ENCODE measurements around the gene WDR37. TPM values are rescaled to one million over a fixed set of nuclear protein-coding genes. Genes with fewer than 3 reads are reported as not detected.
"Not testable (repeated sequence)": the region's sequence is repeated elsewhere in the genome, so short reads cannot be mapped to it uniquely, and the experiment has no call there.

Gene WDR37
- polyA plus RNA-seq, 12 donors: 7.6 to 13.3 (median 10.6) TPM; not detected in 1

DNA sequence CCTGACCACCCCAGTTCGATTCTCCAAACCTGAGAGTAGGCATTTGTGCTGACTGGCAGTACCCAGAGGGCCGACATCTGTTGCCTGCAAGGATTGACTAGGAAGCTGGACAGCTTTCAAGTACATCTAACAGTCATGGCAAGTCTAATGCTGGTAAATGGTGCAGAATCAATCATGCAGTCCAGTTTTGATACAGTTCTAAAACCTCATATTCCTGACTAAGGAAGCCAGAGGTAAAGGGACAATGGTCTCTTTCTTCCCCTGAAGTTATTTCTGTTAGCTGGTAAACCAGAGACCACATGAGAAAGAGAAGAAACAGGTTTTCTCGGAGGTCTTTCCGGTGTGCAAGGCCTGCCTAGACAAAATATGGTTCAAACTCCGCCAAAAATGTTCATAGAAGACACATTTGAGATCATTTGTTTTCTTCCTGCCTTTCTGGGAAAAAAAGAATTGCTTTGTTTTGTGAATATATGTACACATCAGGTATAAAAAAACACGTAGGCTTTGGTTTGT lies 97.1 kb downstream of the WDR37 start:
- DNase-seq: no peak

DNA sequence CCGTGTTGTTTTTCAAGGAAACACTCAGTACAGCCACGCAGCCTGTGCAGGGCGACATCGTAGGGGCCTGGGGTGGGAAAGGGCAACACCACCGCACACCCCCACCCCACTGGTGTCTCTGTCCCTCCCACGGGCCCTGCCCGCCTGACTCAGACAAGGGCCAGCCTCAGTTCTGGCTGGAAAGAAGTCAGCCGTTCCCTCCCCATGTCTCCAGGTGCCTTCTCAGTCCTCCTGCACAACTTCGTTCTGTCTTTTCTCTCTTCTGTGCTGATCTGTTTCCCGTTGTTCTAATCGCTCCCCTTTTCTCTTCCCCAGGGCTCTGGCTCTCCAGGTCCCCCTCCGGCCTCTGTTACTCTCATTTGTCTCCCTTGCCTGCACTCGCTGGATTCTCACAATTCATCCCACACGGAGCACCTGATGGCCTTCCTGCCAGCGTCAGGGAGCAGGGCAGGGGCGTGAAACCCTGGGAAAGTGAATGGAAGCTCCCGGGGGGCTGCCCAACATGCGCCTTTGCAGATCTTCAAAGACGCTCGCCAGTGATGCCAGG lies 97.7 kb downstream of the WDR37 start:
- DNase-seq: no peak

DNA sequence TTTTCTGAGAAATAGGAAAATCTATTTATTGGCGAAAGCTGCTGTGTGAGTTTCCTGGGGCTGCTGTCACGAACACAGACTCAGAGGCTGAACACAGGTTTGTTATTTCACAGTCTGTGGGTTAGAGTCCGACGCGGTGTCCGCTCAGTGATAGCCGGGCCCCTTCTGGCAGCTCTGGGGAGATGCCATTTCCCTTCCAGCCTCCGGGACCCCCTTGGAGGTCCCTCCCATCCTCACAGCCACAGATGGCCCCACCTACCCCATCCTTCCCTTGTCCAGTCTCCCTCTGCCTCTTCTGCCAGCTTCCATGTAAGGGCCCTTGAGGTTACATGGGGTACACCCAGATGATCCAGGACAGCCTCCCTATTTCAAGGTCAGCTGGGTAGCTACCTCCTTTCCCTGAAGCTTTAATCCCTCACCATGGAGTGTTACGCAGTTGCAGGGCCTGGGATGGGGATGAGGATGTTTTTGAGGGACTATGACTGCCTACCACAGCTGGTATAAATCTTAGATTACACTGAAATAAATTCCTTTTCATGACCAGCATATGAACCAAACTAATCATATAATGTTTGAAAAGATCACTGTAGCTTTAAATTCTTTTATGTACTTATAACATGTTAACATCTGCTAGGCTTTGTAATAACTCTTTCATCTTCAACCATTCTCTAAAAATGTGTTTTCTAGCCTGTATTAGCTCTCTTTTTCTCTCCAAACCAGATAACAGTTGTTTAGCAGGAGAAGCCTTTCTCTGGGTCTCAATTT lies 98.5 kb downstream of the WDR37 start:
- DNase-seq: no peak

DNA sequence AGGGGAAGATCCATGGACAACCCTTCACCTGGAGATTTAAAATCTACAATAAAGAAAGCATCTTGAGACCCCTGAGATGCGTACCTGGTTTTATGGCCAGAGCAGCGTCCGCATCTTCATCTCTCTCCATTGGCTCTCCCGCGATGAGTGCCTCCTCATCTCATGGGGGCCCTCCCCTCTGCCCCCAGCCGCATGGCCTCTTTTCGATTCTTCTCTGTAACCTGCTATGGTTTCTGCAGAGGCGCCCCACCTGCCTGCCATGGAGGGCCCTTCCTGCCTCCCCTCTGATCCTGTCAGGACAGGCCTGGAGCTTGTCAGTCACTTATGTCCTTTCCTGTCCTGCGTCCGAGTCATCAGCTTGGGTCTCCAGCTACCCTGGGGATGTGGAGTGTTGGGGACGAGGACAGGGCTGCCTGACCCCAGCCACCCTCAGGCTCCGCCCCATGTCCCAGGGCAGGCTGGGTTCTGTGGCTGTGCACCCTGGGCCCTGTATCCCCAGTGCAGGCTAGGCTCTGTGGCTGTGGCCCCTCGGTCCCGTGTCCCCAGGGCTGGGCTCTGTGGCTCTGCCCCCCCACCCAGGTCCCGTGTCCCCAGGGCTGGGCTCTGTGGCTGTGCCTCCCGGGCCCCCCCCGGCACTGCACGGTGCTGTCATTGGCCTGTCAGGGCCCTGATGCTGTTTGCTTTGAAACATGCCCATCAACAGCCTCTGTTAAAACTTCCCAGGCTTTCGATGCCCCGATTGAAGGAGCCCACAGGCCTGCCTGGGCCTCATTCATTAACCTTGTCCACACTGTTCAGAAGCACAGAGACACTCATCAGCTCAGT lies 99.8 kb downstream of the WDR37 start:
- DNase-seq: no peak

DNA sequence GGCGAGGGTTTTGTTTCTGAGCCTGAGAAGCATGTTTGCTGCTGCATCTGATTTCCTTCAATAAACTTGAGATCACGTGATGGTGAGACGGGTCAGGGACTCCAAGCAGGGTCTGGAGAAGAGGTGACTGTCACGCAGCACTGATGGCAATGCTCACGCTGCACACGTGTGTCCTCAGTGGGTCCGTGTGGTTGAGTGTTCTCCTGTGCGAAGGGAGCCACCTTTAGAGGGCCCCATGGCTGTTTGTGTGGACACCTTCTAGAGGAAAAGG lies 100.4 kb downstream of the WDR37 start:
- DNase-seq: no peak

DNA sequence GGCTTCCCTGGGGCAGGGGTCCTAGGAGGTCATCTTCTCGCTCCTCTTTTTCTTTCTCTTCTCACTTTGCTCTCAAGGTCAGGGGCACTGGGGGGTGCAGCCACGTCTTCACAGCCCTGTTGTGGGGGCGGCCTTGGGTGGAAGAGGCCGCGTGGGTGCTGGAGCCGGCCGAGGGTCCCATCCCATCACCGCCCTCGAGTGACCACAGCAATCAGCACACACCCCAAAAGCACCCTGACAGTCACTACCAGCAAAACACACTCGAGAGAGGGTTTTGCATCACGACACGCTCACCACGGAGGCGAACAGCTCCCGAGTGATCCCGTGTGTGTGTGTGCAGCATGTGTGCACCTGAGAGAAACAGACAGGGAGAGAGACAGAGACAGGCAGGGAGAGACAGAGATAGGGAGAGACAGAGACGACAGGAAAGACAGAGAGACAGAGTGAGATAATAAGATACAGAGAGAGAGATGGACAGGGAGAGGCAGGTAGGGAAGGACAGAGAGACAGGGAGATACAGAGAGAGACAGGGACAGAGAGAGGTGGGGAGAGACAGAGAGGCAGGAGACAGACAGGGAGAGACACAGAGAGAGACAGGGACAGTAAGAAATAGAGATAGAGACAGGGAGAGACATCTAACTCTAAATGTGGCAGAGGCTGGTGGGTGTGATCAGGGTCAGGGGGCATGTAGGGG lies 100.9 kb downstream of the WDR37 start:
- DNase-seq: no peak

DNA sequence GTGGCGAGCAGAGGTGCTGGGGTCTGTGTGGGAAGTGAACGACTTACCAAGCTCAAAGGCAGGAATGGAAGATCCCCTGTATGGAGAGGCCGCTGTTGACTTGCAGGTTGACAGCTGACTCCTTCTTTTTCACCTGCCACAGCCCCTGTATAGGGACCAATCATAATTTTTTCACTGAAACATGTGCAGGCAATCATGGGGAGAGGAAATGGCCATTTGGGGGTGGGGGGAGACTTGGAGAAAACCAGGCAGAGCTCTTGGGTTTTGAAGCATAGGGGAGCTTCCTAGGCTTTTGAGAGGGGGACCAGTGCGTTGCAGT lies 101.4 kb downstream of the WDR37 start:
- DNase-seq: no peak

DNA sequence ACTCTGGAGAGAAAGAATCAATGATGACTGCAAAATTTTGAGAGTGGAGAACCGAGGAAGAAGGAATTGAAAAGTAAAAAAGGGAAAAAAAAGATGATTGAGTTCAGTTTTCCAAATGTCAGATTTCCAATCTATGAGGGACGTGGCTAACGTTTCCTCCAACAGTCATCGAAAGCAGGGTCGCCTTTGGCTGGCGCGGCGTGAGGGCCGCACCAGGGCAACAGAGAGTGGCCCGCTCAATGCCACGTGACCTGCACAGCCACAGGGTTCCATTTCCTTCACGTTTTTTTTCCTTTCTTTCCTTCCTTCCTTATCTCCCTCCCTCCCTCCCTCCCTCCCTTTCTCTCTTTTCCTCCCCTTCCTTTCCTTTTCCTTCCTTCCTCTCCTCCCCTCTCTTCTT lies 101.9 kb downstream of the WDR37 start:
- no peak for DNase-seq

DNA sequence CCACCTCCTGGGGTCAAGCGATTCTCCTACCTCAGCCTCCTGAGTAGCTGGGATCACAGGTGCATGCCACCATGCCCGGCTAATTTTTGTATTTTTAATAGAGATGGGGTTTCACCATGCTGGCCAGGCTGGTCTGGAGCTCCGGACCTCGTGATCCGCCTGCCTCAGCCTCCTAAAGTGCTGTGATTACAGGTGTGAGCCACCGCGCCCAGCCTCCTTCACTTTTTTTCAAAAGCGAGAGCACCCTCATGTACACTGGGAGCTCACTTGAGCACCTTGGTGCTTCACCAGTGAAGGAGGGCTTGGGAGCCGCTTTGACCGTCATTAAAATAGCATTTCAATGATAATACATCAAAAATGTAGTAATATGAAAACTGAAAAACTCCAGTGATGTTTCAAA lies 102.4 kb downstream of the WDR37 start:
- not testable (repeated sequence) for DNase-seq

DNA sequence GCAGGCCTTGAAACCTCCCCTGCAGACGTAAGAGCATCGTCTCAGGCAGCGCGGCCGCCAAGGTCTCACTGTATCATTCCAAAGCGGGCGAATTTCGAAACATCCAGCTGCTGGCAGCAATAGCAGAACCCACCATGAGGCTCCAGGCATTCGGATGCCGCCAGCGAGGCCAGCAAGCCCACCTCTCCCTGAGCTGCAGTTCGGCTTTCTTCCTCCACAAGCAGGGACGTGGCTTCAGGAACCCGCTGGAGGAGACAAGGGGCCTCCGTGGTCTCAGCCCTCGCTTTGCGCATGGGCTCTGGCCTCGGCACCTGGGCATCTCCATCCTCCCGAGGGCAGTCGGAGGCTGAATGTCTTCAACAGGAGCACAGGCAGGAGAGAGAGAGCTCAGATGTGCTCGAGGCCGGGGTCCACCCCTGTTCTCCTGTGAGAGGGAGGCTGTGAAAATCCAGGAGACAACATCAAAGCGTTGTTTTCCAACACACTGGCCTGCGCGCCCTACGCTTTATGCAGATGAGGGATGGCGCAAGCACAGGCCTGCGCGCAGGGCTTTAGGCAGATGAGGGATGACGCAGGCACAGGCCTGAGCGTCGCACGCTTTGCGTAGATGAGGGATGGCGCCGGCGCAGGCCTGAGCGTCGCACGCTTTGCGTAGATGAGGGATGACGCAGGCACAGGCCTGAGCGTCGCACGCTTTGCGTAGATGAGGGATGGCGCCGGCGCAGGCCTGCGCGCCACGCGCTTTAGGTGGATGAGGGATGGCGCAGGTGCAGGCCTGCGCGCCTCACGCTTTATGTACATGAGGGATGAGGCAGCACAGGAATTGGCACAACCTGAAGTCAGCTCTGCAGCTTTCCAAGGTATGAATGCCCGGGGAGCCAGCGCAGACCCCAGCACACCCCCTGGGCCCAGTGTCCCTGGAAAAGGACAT lies 103.2 kb downstream of the WDR37 start:
- no peak for DNase-seq

DNA sequence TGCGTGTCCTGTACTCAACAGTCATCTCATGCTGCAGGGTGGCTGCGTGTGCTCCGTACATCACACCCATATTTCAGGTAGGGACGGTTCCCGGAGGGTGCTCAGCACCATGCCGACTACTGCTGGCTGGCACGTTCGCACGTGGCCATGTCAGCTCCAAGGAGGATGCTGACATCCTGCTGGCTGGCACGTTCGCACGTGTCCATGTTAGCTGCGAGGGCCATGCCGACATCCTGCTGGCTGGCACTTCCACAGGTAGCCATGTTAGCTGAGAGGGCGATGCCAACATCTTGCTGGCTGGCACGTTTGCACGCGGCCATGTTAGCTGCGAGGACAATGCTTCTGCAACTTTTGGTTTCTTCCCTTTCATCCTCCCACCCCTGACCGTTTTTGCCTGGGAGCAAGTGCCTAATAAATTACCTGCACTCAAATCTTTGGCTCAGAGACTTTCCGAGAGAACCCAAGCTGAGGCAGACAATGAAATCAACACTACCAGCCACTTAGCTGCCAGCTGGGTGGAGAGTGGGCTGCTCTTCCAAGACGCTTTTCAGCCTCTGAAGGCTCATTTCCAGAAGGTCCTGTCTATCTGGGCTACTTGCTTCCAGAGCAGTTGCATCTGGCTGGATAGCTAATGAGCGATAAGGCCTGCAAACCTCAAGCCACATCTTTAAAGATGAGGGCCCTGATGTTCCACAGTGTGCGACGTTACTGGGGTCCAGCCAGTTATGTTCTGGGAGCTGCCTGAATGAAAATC lies 104.6 kb downstream of the WDR37 start:
- no peak for DNase-seq

DNA sequence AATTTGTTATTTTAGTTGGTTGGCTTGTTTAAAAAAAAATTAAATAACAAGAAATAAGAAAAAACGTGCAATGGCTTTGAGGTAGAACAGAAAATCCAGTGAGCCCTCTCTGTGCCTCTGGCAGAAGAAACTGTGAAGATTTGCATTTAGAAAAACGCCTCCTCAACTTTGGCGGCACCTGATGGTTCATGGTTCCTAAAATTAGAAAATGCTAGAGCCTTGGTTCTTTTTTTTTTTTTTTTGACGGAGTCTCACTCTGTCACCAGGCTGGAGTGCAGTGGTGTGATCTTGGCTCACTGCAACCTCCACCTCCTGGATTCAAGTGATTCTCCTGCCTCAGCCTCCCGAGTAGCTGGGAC lies 105.1 kb downstream of the WDR37 start:
- not testable (repeated sequence) for DNase-seq

DNA sequence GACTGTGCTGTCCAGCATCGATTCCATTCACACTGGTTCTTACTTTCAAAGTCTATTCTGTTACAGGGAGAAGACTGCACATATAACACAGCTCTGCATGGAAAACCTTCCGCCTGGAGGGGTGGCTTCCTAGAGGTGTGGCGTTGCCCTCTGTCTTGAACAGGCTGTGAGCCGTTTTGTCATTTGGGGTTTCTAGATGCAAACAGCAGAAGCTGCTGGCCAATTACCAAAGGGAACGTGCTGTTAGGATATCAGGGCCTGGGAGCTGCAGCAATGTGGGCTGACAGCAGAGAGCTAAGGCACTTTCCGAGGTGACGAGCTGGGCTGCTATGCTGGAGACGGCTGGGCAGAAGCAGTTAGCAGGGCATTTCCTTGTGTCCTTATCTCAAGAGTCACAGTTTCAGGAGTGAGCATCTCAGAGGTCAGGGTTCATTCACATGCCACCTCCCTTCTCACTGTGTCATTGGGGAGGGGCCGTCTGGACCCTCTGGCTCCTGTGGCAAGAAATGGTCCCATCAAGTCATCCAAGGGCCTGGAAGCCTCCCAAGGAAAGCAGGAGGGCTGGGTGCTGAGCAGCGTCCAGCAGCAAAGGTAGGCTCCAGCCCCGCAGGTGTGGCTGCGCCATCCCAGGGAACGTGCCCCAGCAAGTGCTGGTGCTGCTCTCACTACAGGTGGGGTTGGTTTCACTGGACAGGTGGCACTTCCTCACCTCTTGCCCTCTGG lies 106.5 kb downstream of the WDR37 start:
- DNase-seq: no peak

DNA sequence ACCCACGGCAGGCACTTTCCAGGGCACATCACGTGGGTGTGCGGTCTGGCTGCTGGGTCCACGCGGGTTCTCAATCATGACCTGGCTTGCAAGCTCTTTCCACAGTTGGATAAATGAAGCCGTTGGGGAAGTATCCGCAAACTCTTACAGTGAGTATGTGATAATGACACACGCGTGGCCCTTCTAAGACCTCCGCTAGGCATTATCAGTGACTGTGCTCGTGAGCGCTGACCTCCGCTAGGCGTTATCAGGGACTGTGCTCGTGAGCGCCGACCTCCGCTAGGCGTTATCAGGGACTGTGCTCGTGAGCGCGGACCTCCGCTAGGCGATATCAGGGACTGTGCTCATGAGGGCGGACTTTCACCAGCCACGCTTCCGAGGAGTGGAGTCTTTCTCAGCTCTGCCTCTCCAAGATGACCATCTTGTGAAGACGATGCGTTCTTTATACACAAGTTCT lies 107.0 kb downstream of the WDR37 start:
- DNase-seq: no peak

DNA sequence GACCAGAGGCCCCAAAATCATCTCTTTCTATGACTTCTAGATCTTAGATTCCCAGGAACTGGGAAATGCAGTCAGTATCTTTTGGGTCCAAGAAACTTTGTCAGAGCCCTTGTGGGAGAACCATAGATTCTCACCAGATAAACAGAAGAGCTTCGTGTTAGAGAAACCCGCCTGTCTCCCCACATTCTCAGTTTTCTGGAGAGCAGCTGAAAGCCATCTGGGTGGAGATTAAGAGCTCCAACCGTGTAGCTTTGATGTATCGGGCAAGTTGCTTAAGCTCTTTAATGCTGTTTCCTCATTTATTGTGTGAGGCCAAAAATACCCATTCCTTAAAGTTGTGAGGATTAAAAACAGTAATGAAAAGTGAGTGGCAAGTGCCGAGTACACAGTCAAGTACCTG lies 107.6 kb downstream of the WDR37 start:
- no peak for DNase-seq

DNA sequence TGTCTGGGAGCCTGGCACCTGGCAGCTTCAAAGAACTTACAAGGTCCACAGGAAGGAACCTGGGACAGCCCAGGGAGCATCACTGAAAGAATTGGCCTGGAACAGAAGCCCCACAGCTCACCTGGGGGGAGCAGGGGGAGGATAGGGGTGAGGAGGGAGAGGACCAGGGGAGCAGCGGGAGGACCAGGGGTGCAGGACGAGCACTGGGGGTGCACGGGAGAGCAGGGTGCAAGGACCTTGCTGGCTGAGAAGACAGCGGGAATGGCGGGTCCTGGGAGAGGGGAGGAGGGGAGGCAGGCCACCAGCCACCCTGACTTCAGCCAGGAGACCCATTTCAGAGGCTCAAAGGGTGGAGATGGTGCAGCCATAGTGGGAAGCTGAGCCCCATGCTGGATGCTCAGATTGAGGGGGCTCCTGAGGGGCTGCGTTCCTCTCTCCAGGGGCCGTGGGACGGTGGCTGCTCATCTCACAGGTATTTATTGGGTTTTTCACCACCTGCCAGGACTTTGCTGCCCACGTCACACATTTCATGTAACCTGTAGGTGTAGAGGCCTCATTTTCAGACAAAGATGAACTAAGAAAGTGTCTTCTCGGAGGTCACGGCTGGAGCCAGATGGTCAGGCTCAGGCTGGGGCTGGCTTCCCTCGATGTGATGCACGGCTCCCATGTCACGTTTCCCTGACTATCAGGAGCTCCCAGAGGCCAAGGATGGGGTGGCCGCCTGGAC lies 110.1 kb downstream of the WDR37 start:
- no peak for DNase-seq

DNA sequence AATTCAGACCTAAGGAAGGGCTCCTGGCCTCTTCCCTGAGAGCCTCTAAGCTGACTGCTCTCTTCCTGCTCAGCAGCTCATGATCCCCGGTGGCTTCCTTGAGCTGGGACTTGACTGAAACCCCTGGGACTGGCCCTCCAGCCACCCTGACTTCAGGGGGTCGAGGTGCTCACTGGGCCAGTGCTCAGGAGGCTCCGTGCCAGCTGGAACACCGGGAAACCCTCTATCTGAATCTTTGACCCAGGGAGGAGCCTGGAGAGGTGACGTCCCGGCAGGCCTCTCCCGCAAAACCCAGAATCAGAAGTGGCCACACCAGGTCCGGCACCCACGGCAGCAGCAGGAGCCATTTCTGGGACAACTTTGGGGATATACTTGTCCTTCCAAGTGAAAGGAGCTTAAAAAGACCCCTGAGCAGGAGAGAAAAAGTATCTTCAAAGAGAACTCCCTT lies 110.7 kb downstream of the WDR37 start:
- no peak for DNase-seq

DNA sequence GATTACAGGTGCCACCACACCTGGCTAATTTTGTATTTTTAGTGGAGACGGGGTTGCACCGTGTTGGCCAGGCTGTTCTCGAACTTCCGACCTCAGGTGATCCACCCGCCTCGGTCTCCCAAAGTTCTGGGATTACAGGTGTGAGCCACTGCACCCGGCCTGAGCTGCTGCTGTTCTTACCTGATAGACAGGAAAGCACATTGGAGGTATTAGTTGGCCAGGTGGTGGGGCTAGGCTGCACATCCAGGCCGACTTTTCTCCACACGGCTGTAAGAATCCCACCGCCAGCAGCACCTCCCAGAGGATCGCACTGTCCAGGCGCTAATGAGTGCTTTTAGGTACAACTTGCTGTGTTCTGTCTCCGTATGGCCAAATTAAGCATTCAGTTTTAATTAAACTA lies 112.6 kb downstream of the WDR37 start:
- DNase-seq: no peak

All from muscle of arm (tissue), 12 donors.